ENCODE measurements around the gene DDAH1.
A peak's percentile ranks its signal among the peaks of the same experiment; 100 is the strongest.

DDAH1 gene

DNA sequence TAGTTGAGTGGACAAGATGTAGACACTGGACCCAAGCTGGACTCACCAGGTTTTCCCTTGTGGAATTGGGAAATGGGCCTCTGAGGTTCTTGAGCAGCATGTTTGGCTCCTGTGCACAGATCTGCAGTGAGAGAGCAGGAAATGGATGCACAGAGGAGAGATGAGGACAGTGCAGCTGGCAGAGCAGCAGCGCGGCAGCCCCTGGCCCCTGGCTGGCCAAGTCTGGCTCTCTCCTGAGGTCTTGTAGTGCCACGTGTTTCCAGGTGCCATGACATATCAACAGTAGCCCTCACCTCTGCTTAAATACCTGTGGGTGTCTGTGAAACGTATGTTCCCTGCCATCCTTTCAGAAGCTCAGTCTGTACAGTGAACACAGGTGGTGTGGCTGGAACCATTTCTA, 169.3 kb downstream of the DDAH1 start:
- DNase-seq: no peak

DNA sequence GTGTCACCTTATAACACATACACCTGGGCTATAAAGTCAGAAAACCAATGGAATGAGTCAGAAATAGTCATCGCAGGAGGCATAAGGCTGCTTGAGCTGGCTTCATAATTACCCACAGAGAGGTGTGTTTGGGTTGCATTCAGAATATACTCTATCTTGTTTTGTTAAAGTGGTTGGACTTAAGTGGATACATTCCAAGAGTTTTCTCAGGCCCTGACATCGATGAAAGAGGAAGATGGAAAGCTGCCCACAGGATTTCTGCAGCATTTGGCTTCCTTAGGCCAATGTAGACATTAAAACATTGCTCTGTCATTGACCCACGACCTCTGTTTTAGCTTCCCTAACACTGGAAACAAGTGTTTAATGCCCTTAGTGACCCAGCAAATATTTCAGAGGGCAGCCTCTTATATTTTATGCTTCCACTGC, 169.9 kb downstream of the DDAH1 start:
- no peak for DNase-seq

DNA sequence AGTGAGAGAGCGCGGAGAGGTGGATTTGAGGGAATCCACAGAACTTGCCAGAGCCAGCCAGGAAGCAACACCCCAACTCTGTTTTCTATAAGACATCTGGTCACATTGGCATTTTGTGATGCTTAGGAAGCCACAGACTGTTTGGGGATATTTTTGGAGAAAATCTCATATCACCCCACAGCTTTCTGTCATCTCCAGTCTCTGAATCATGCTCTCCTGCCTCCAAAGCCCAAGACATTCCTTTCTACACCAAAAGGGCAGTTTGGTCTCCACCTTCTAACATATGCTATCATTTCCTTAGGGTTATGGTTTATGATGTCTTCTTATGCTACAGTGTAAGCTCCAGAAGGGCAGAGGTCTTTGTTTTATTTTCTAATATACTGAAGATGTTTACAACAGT, 174.1 kb downstream of the DDAH1 start:
- DNase-seq: no peak

DNA sequence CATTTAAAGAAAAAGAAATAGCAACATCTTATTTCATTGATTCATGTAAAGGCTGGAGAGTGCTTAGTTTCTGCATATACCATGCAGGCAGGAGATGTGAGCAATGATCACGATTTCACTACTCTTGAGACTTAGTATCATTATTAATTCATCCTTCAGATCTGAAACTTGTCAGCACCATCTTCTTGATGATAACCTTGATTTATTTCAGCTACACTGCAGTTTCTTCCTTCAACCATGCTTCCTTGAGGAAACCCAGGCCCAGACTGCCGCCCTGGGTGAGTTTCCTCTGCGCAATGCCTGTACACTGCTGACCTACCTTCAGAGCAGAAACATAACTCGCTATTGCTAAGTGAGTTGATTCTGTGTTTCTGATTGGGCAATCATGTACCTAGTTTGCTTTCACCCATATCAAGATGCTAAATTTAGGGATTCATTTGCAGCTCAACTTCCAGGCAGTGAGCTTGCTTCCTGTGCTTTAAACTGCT, 175.1 kb downstream of the DDAH1 start:
- no peak for DNase-seq

DNA sequence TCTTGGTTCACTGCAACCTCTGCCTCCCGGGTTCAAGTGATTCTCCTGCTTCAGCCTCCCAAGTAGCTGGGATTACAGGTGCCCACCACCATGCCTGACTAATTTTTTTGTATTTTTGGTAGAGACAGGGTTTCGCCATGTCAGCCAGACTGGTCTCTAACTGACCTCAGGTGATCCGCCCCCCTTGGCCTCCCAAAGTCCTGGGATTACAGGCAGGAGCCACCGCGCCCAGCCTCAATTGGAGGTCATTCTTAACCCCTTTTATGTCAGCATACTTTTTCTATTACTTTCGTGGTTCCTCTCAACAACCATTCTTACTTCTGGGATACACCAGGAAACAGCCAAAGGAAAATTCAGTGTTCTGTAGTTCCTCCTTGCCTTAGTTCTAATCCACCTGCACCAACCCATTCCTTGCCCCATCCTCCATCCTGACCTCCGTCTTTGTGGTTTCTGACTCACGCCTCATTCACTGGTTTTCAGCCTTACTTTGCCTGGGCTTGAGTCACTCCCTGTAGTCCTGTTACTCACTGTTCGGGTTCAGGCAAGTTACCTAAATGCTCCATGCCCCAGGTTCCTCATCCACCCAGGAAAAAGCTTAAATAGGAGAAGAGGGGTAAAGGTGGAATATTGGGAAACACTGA, 175.6 kb downstream of the DDAH1 start:
- no peak for DNase-seq

DNA sequence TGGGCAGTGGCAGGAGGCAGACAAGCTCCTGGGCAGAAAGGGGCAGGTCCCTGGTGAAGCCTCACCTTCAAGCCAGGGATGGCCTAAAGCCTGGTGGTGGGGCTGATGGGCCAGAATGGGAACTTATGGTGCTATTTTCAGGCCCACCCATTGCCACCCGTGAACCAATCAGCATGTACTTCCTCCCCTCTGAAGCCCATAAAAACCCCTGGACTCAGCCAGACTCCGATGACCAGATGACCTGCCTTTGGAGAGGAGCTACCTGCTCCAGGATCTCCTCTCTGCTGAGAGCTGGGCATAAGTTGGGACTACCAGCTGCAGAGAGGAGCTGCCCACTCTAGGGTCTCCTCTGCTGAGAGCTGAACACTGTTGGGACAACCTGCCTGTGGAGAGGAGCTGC, 180.8 kb downstream of the DDAH1 start:
- no peak for DNase-seq

DNA sequence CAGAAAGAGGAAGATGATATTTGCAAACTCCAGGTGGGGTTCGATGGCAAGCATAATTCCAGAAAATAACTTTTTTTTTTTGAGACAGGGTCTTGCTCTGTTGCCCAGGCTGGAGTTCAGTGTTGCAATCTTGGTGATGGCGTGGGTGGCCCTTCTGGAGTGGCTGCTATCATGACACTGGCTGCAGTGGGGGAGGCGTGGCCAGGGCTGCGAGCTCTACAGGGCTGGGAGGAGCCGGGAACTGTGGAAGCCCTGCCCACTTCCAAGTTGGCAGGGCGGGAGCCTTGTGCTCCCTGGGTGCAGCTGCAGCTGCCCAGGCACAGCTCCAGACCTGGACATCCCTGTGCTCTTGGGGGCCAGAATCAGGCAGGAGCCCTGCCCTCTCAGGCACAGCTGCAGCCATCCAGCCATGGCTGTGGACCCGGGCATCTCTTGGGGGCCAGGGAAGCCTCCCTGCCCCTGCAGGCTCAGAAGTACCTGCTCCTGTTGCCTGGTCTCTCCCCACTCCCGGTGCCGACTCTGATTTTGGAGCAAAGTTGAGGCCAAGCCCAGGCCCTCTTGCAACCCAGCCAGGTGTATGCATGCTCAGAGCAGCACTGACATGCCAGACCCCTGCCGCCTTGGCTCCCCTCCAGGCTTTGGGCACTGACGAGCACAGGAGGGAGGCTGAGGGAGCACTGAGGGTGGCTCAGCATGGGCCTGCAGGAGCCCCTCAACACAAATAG, 181.3 kb downstream of the DDAH1 start:
- no peak for DNase-seq

DNA sequence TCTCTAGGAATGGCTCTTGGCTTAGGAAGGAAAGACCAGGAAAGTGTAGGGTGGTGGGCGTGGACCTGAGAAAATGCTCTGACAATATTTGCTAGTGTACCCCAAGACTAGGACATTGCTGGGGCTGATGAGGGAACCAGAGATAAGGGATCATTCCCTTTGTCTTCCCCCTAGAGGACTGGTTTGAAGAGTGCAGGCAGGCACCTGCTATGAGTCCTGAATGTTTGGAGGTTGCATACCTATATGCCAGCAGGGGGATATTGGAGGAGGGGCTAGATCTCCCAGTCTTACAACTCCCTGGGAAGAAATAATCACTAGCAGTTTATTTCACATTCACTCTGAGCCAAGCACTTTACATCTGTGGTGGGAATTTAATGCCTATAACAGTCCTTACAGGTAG, 182.5 kb downstream of the DDAH1 start:
- DNase-seq: no peak

DNA sequence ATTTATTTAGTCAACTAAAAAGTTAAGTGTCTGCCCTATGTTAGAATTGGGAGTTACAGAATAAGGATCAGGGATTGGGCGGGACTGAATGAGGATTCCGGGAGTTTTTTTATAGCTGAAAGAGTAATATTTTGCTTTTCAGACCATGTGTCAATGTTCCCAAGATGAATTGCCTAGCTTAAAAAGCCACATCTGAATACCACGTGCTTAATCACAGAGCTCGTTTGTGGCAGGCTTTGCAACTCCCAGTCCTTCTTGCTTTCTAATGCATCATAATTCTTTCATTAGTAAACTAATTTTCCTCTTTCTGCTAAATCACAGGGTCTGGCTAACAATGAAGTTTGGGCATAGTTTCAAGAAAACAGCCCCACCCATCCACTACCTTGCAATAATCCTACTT, 184.3 kb downstream of the DDAH1 start:
- DNase-seq: no peak

DNA sequence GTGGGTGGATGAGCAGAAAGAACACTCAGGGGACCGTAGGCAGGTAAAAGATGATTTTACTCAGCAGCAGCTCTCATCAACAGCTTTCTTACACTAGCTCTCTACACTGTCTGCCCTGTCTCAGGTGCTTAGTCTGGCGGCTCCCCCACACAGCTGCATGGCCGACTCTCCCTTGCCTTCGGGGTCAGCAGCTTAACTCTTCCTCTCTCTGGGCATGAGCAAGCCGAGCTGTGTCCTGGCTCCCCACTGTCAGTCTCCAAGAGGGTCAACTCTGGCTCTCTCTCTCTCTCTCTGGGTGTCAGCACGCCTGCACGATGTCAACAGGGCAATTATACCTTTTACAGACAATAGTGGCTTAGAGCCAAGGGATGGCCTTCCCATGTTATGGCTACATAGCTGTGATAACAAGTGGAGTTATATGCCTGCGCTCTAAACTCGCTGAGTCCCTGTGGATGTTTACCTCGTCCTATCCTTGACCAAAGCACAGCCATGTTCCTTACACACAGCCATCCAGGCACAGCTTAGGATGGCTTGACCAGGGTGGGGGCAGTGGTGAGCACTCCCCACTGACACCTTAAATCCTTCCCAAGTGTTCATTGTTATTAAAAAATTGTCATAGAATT, 185.4 kb downstream of the DDAH1 start:
- DNase-seq: no peak

DNA sequence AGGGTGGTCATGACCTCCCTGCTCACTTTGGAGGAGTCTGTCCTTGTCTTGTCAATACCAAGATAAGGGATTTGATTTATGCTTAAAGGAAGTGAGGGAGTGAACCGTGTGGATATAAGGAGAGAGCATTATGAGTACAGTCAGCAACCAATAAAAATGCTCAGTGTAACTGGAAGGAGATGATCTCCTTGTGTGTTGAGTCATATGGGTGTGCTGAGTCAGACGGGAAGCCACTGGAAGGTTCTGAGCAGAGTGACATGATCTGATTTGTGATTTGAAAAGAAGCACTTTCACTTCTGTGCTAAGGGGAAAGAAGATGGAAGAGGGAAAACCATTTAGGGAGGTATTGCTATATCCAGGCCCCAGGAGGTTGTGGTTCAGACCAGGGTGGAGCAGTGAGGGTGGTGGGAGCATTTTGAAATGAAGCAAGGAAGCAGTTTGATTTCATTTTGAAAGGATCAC, 186.1 kb downstream of the DDAH1 start:
- DNase-seq: peak in 2 of 5 experiments; percentile 41 to 91

DNA sequence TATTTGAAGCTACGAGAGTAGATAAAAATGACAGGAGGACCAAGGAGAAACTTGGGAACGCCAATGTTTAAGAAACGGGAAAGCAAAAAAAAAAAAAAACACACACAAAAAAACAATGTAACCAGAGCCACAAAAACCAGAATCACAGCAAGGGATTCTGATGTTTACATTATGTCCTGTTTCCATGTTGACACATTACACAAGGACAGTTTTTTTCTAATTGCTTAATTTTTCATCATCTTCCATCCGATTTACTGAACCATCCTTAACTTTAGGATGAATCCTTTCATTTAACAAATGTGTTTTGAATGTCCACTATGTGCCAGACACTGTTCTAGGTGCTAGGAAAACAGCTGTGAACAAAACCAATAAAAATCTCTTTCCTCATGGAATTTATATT, 187.2 kb downstream of the DDAH1 start:
- no peak for DNase-seq

DNA sequence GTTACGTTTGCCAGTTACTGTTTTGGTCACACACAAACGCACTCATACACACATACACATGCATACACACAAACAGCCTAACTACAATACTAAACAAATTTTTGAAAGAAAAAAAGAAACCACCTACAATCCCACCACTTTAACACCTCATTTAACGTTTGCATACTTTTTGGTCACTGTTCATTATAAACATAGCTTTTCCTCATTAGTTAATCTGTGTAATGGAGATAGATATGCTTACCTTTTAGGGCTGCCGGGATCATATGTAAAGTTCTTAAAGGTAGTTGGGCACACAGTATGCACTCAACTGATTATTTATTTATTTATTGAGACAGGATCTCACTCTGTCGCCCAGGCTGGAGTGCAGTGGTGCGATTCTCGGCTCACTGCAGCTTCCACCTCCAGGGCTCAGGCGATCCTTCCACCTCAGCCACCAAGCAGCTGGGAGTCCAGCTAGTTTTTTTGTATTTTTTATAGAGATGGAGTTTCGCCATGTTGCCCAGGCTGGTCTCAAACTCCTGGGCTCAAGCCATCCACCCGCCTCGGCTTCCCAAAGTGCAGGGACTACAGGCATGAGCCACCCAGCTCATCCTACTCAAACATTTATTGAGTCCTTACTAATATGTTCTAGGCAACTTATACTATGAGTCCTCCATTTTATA, 187.8 kb downstream of the DDAH1 start:
- DNase-seq: no peak

DNA sequence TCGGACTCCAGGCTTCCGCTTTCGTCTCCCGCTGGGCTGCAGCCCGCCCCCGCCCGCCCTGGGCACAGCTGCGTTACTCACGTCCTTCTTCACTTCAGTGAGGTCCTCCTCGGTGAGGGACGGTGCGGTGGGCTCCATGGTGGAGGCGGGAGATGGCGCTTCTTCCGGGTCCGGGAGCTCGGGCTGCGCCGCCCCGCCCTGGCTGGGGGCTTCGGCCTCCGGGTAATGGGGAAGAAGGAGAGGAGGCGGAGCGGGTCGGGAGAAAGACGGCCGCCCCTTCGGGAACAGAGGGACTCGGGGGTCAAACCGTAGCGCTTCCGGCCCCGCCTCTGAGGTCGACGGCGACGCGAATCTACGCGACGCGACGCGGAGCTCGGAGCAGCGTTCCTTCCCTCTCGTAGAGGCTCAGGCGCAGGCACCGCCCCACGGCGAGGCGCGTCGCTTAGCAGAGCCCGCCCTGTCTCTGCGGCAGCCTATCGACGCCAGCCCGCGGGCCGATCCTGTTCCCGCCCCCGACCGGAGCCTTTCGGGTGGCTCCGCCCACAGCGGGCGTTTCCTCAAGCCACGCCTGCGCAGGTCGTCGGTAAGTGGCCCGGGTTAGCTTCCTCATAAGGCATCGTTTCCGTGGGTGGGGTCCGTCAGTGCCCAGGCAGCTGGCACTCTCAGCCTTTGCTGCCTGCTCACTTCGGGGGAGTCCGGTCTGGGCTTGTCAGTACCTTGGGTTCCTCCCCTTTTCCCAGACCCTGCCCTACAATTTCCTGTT, 188.6 kb downstream of the DDAH1 start, which contains the start of gene BCL10:
BCL10 (minus strand) TSS at position 418 of the 763 bp plus-strand sequence; CDS start at position 138, 280 bp downstream.
- DNase-seq: peak; percentile 95 to 99 (median 96)

DNA sequence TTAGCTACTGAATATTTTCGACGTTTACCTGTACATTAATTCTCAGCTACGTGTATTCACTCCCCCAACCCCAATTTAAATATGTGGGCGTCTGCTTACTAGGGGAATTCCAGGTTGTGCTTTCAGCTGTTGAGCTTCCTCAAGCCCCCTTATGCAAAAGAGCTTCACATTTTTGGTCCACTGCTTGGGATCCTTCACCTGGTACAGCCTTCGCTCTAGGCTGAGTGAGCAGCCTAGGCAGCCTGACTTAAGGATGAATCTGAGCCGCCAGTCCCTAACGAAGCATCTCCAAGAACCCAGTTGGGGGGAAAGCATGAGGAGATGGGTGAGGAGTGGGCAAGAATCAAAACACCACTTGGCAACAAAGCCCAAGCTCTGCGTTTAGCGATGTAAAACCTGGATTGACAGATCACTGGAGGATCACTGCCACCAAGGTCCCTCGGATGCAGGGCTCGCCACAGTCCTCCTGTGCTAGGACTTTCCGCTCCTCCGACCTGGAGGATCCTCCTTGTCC, 189.2 kb downstream of the DDAH1 start:
- DNase-seq: peak in 2 of 5 experiments; percentile 18 to 51

DNA sequence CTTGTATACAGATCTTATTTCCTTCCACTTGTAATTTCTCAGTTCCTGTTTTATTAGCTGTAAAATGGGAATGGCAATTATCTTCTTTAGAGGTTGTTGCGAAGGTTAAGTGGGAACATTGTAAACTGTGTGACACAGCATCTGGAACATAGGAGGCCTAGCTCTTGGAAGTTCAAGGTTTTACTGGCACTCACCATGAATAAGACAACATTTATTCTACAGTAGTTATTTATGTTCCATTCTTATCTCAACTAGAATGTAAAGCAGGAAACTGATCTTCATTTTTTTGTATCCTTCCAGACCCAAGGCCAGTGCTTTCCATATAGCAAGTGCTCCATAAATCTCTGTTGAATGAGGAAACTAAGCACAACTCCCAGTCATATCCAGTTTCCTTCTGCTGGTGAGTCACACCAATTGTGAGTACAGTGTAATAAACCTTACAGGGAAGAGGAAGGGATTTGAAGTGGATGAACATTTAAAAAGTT, 189.9 kb downstream of the DDAH1 start:
- DNase-seq: no peak

DNA sequence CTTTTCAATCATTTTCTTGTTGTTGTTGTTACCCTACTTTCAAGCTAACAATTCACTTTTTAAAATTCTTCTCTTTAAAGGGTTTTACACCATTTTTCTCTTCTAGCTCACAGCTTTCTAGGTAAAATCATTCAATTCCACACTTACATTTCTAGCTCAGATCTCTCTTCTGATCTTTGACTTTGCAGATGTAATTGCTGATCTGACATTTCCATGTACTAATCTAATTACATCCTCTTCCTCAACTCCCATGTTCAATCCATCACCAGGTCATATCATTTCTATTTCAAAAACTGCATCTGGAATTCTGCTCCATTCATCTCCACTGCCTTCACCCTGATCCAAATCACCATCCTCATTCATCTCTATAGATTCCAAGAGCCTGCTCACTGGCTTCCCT, 191.6 kb downstream of the DDAH1 start:
- no peak for DNase-seq

DNA sequence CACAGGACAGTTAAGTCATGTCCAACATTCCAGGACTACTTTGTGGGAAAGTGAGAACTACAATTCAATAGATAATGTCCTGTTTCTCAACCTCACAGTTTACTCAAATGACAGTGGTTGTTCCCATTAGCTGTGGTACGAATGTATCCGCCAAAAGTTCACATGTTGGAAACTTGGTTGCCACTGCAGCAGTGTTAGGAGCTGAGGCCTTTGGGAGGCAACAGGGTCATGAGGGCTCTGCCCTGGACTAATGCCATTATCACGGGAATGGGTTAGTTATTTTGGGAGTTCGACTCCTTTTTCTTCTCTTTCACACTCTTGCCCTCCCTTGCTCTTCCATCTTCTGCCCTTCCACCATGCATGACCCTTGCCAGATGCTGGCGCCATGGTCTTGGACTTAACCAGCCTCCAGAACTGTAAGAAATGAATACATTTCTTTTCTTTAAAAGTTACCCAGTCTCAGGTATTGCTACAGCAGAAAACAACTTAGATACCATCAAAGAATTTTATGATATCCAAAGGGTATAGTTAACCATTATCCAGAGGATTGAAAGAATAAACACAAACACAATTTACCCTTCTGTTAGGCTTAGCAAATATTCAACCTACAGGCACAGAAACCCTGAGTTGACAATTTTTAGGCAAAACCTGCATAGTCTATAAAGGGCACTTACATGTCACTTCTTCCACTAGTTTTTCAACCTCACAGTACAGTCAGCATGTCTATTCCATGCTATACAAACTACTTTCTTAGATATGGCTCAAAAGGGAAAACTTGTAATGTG, 196.0 kb downstream of the DDAH1 start:
- no peak for DNase-seq

All from T-helper 2 cell (primary cell).